Kidney epithelial cell (primary cell): ENCODE measurements around the gene SPCS2. TPM values are rescaled to one million over a fixed set of nuclear protein-coding genes. Genes with fewer than 3 reads are reported as not detected.
"Not testable (repeated sequence)": the region's sequence is repeated elsewhere in the genome, so short reads cannot be mapped to it uniquely, and the experiment has no call there.

Experiments
- DNase-seq: peaks from one replicate; pipeline ENCODE4 v3.0.0-alpha.2; 2010; ENCODE audit warnings: low read depth
- H3K27me3 ChIP-seq: 2 replicates; pipeline ENCODE4 v1.6.0; 2011; ENCODE audit warnings: low read length; ENCODE audit not compliant: control insufficient read depth, insufficient read depth
- H3K36me3 ChIP-seq: 2 replicates; pipeline ENCODE4 v1.5.1; 2011; ENCODE audit warnings: low read length; ENCODE audit not compliant: control insufficient read depth, insufficient read depth
- H3K4me3 ChIP-seq: 2 replicates; pipeline ENCODE4 v1.5.1; 2011; ENCODE audit warnings: low read depth, mild to moderate bottlenecking, control low read depth, low read length
- CTCF ChIP-seq: IDR thresholded peaks from 2 replicates; pipeline ENCODE4 v1.5.1; 2011; ENCODE audit warnings: mild to moderate bottlenecking, moderate library complexity, low read length, control low read depth, inconsistent platforms; ENCODE audit not compliant: insufficient read depth, poor library complexity, severe bottlenecking
- total RNA-seq: library from RNA; depleted of rRNA; stranded (reverse); fragments of >200 nt; gene quantifications from 2 replicates; pipeline ENCODE4 v1.2.3, GENCODE V29; 2015

SPCS2 gene
- total RNA-seq, 1 donor from 2014 or later, result 38.1 TPM

- DNase-seq, result no peak
- Histone ChIP-seq H3K27me3 (no peaks in the 10 kb centered on the region), H3K4me3 (no peak overlapping the region), H3K36me3 (peaks cover 1% of the 10 kb centered on the region)
- no peak for TF ChIP-seq CTCF
These were observed 2.2 kb downstream of the SPCS2 start for GRCh38 chr11:74951226-74951625.

GRCh38 chr11:74952752-74953151 is 3.7 kb downstream of the SPCS2 start:
- Histone ChIP-seq H3K27me3 (no peaks in the 10 kb centered on the region), H3K4me3 (no peak overlapping the region), H3K36me3 (peaks cover 1% of the 10 kb centered on the region)
- DNase-seq, result no peak
- TF ChIP-seq CTCF, result no peak

GRCh38 chr11:74953451-74953850 is 4.4 kb downstream of the SPCS2 start:
- Histone ChIP-seq H3K36me3 (peaks cover 1% of the 10 kb centered on the region), H3K4me3 (no peak overlapping the region), H3K27me3 (no peaks in the 10 kb centered on the region)
- no peak for DNase-seq
- no peak for TF ChIP-seq CTCF

GRCh38 chr11:74954199-74954598 is 5.1 kb downstream of the SPCS2 start:
- no peak overlapping the region for H3K4me3 ChIP-seq
- no peaks in the 10 kb centered on the region for H3K27me3 ChIP-seq
- DNase-seq, result no peak
- H3K36me3 ChIP-seq, result peaks cover 1% of the 10 kb centered on the region
- TF ChIP-seq CTCF, result no peak

- Histone ChIP-seq H3K36me3 (peaks cover 1% of the 10 kb centered on the region), H3K27me3 (no peaks in the 10 kb centered on the region), H3K4me3 (no peak overlapping the region)
- TF ChIP-seq CTCF, result no peak
- no peak for DNase-seq
These were observed 7.4 kb downstream of the SPCS2 start for GRCh38 chr11:74956397-74957015.

- TF ChIP-seq CTCF, result no peak
- no peak for DNase-seq
- H3K27me3 ChIP-seq, result no peaks in the 10 kb centered on the region
- H3K4me3 ChIP-seq, result no peak overlapping the region
- H3K36me3 ChIP-seq, result peaks cover 1% of the 10 kb centered on the region
These were observed 9.0 kb downstream of the SPCS2 start for GRCh38 chr11:74957937-74958629.

GRCh38 chr11:74960128-74960527 is 11.1 kb downstream of the SPCS2 start:
- H3K36me3 ChIP-seq, H3K27me3 ChIP-seq, H3K4me3 ChIP-seq, DNase-seq: not testable (repeated sequence)
